ENCODE data around the gene TPR. TPM values are rescaled to one million over a fixed set of nuclear protein-coding genes. Genes with fewer than 3 reads are reported as not detected.

TPR gene
- total RNA-seq, 4 donors from 2014 or later, result 90.4 to 108 (median 104) TPM

- no peak for DNase-seq
- Histone ChIP-seq H3K9me3 (no peaks in the 10 kb centered on the region), H3K4me1 (no peaks in the 10 kb centered on the region), H3K27me3 (no peaks in the 10 kb centered on the region), H3K36me3 (peaks cover 11 to 34% of the 10 kb centered on the region in 2 donors), H3K4me3 (replicated peaks in 1 of 3) (no peak overlapping the region), H3K27ac (no peak overlapping the region)
- WGBS, 2 donors, result 95 to 97% methylated on average over 3 of the region's 3 CpGs
- intact Hi-C loops (cut with DNase I), result no loop called here
- TF ChIP-seq CTCF (IDR thresholded peaks at IDR 0.05) (no peak), POLR2A (IDR thresholded peaks at IDR 0.05) (no peak)
Observed at GRCh38 chr1:186311375-186312051, 63.5 kb downstream of the TPR start.

GRCh38 chr1:186310307-186310706 lies 64.7 kb downstream of the TPR start:
- H3K4me1 ChIP-seq, result no peaks in the 10 kb centered on the region
- peaks cover under 1 to 22% of the 10 kb centered on the region in 2 donors for H3K36me3 ChIP-seq
- 95 to 97% methylated on average over 4 of the region's 4 CpGs for WGBS, 2 donors
- TF ChIP-seq CTCF (IDR thresholded peaks at IDR 0.05), result no peak
- TF ChIP-seq POLR2A (IDR thresholded peaks at IDR 0.05), result no peak
- H3K27ac ChIP-seq, result no peak overlapping the region
- intact Hi-C loops (cut with DNase I), result no loop called here
- no peak overlapping the region for H3K4me3 ChIP-seq (replicated peaks in 1 of 3)
- DNase-seq, result no peak
- no peaks in the 10 kb centered on the region for H3K9me3 ChIP-seq
- no peaks in the 10 kb centered on the region for H3K27me3 ChIP-seq

GRCh38 chr1:186308264-186309060 lies 66.6 kb downstream of the TPR start:
- Histone ChIP-seq H3K9me3 (no peaks in the 10 kb centered on the region), H3K4me1 (no peaks in the 10 kb centered on the region), H3K36me3 (peaks cover 0 to 6% of the 10 kb centered on the region in 2 donors), H3K27me3 (no peaks in the 10 kb centered on the region), H3K27ac (no peak overlapping the region), H3K4me3 (replicated peaks in 1 of 3) (no peak overlapping the region)
- TF ChIP-seq POLR2A (IDR thresholded peaks at IDR 0.05), result no peak
- no peak for TF ChIP-seq CTCF (IDR thresholded peaks at IDR 0.05)
- intact Hi-C loops (cut with DNase I), result no loop called here
- no peak for DNase-seq
- WGBS, 2 donors, result 95% methylated on average over 6 of the region's 6 CpGs

GRCh38 chr1:186307445-186307844 lies 67.6 kb downstream of the TPR start:
- no peak overlapping the region for H3K4me3 ChIP-seq (replicated peaks in 1 of 3)
- no peak overlapping the region for H3K27ac ChIP-seq
- H3K9me3 ChIP-seq, result no peaks in the 10 kb centered on the region
- no peaks in the 10 kb centered on the region for H3K36me3 ChIP-seq
- H3K27me3 ChIP-seq, result no peaks in the 10 kb centered on the region
- no peaks in the 10 kb centered on the region for H3K4me1 ChIP-seq
- no peak for DNase-seq
- intact Hi-C loops (cut with DNase I), result no loop called here
- TF ChIP-seq CTCF (IDR thresholded peaks at IDR 0.05) (no peak), POLR2A (IDR thresholded peaks at IDR 0.05) (no peak)
- 60 to 100% methylated on average over 2 to 3 of the region's 6 CpGs for whole genome bisulfite sequencing, 2 donors

- DNase-seq, result no peak
- H3K36me3 ChIP-seq, result no peaks in the 10 kb centered on the region
- H3K27ac ChIP-seq, result no peak overlapping the region
- WGBS, 2 donors, result 94% methylated on average over 3 of the region's 3 CpGs
- intact Hi-C loops (cut with DNase I), result no loop called here
- no peaks in the 10 kb centered on the region for H3K9me3 ChIP-seq
- H3K4me3 ChIP-seq (replicated peaks in 1 of 3), result no peak overlapping the region
- H3K4me1 ChIP-seq, result no peaks in the 10 kb centered on the region
- H3K27me3 ChIP-seq, result no peaks in the 10 kb centered on the region
- TF ChIP-seq CTCF (IDR thresholded peaks at IDR 0.05), result no peak
- no peak for TF ChIP-seq POLR2A (IDR thresholded peaks at IDR 0.05)
Observed at GRCh38 chr1:186306533-186306932, 68.5 kb downstream of the TPR start.
